HEK293 (cell line): Measurements from ENCODE around the gene APOL3.

Experiments used
- CTCF ChIA-PET: fragments of 350-600 bp; formaldehyde crosslinking; extraction: SDS; loops from one replicate; lab custom pipeline; 2021; ENCODE audit warnings: antibody characterized with exemption; lab: Yijun Ruan, JAX
- POLR2A ChIA-PET: fragments of 300-600 bp; formaldehyde crosslinking; extraction: SDS; loops from one replicate; lab custom pipeline; 2020; ENCODE audit warnings: antibody characterized with exemption, inconsistent platforms; lab: Yijun Ruan, JAX
- H3K27ac ChIP-seq: fragments of 200-500 bp; sonication (Bioruptor generic); 2 replicates; pipeline ENCODE4 v1.5.1; 2014; ENCODE audit warnings: low read depth, low read length, control low read depth, inconsistent platforms; ENCODE audit errors: extremely low read depth
- H3K36me3 ChIP-seq, 2 experiments: fragments of 200-500 bp in 1 of 2; sonication (Bioruptor generic) in 1 of 2; 1 replicate in 1 of 2; 2 replicates in 1 of 2; pipeline ENCODE4 v1.5.1; 2014 to 2017; ENCODE audit warnings: inconsistent platforms in 2 of 2, low read length in 2 of 2; ENCODE audit not compliant: control insufficient read depth in 2 of 2, insufficient read depth in 1 of 2
- H3K4me1 ChIP-seq: fragments of 200-500 bp; sonication (Bioruptor generic); 2 replicates; pipeline ENCODE4 v1.5.1; 2014; ENCODE audit warnings: mild to moderate bottlenecking, low read length, inconsistent platforms; ENCODE audit not compliant: control insufficient read depth, insufficient read depth
- H3K4me3 ChIP-seq: 2 replicates; pipeline ENCODE4 v1.5.1; 2011; ENCODE audit warnings: low read depth, mild to moderate bottlenecking, control low read depth, low read length, moderate library complexity
- H3K9me3 ChIP-seq: fragments of 200-500 bp; sonication (Bioruptor generic); 2 replicates; pipeline ENCODE4 v1.5.1; 2014; ENCODE audit warnings: low read depth, low read length, inconsistent platforms; ENCODE audit not compliant: control insufficient read depth, insufficient read depth
- GLIS1 ChIP-seq: fragments of 450-650 bp; formaldehyde crosslinking; IDR thresholded peaks from 2 replicates; pipeline ENCODE4 v1.5.1; 2016; ENCODE audit warnings: missing biosample characterization, missing genetic modification characterization
- KLF17 ChIP-seq: fragments of 450-650 bp; formaldehyde crosslinking; IDR thresholded peaks from 2 replicates; pipeline ENCODE4 v1.5.1; 2016; ENCODE audit warnings: missing biosample characterization, missing genetic modification characterization
- MEIS1 ChIP-seq: sonication (generic); formaldehyde crosslinking; IDR thresholded peaks from 2 replicates; pipeline ENCODE4 v1.8.1; 2022; ENCODE audit warnings: missing genetic modification reagents, mild to moderate bottlenecking, borderline replicate concordance
- MYNN ChIP-seq: fragments of 450-650 bp; formaldehyde crosslinking; IDR thresholded peaks from 2 replicates; pipeline ENCODE4 v1.5.1; 2016; ENCODE audit warnings: missing biosample characterization, missing genetic modification characterization, borderline replicate concordance
- OSR2 ChIP-seq: fragments of 450-650 bp; formaldehyde crosslinking; IDR thresholded peaks from 2 replicates; pipeline ENCODE4 v1.5.1; 2016; ENCODE audit warnings: missing biosample characterization, missing genetic modification characterization
- ZBTB17 ChIP-seq: fragments of 450-650 bp; formaldehyde crosslinking; IDR thresholded peaks from 2 replicates; pipeline ENCODE4 v1.5.1; 2016; ENCODE audit warnings: missing biosample characterization, missing genetic modification characterization
- ZBTB48 ChIP-seq: fragments of 450-650 bp; formaldehyde crosslinking; IDR thresholded peaks from 2 replicates; pipeline ENCODE4 v1.5.1; 2016; ENCODE audit warnings: missing biosample characterization, missing genetic modification characterization
- ZBTB49 ChIP-seq: fragments of 450-650 bp; formaldehyde crosslinking; IDR thresholded peaks from 2 replicates; pipeline ENCODE4 v1.5.1; 2016; ENCODE audit warnings: missing biosample characterization, missing genetic modification characterization, low read depth
- ZBTB8A ChIP-seq: fragments of 450-650 bp; formaldehyde crosslinking; IDR thresholded peaks from 2 replicates; pipeline ENCODE4 v1.5.1; 2016; ENCODE audit warnings: missing biosample characterization, missing genetic modification characterization
- ZFHX2 ChIP-seq: fragments of 450-650 bp; formaldehyde crosslinking; conservative IDR thresholded peaks from 2 replicates; pipeline ENCODE4 v1.5.1; 2016; ENCODE audit warnings: missing biosample characterization, missing genetic modification characterization
- ZFP3 ChIP-seq: fragments of 450-650 bp; formaldehyde crosslinking; IDR thresholded peaks from 2 replicates; pipeline ENCODE4 v1.5.1; 2016; ENCODE audit warnings: low read depth, missing biosample characterization, missing genetic modification characterization
- ZFP37 ChIP-seq: fragments of 450-650 bp; formaldehyde crosslinking; IDR thresholded peaks from 2 replicates; pipeline ENCODE4 v1.5.1; 2016; ENCODE audit warnings: missing biosample characterization, missing genetic modification characterization
- ZNF157 ChIP-seq: fragments of 450-650 bp; formaldehyde crosslinking; IDR thresholded peaks from 2 replicates; pipeline ENCODE4 v1.5.1; 2016; ENCODE audit warnings: missing biosample characterization, missing genetic modification characterization
- ZNF169 ChIP-seq: fragments of 450-650 bp; formaldehyde crosslinking; IDR thresholded peaks from 2 replicates; pipeline ENCODE4 v1.5.1; 2016; ENCODE audit warnings: missing biosample characterization, missing genetic modification characterization
- ZNF366 ChIP-seq: fragments of 450-650 bp; formaldehyde crosslinking; conservative IDR thresholded peaks from 2 replicates; pipeline ENCODE4 v1.5.1; 2016; ENCODE audit warnings: missing biosample characterization, missing genetic modification characterization
- ZNF433 ChIP-seq: fragments of 450-650 bp; formaldehyde crosslinking; IDR thresholded peaks from 2 replicates; pipeline ENCODE4 v1.5.1; 2016; ENCODE audit warnings: missing biosample characterization, missing genetic modification characterization, low read depth
- ZNF488 ChIP-seq: fragments of 450-650 bp; formaldehyde crosslinking; IDR thresholded peaks from 2 replicates; pipeline ENCODE4 v1.5.1; 2016; ENCODE audit warnings: missing biosample characterization, missing genetic modification characterization
- ZNF830 ChIP-seq: fragments of 450-650 bp; IDR thresholded peaks from 2 replicates; pipeline ENCODE4 v1.5.0; 2018; ENCODE audit warnings: missing biosample characterization, missing genetic modification characterization, low read depth, mild to moderate bottlenecking, moderate library complexity
- ZSCAN16 ChIP-seq: fragments of 450-650 bp; formaldehyde crosslinking; IDR thresholded peaks from 2 replicates; pipeline ENCODE4 v1.5.1; 2016; ENCODE audit warnings: missing biosample characterization, missing genetic modification characterization
- TF ChIP-seq, protein P1 (sequence below): fragments of 450-650 bp; formaldehyde crosslinking; IDR thresholded peaks from 2 replicates; pipeline ENCODE4 v1.5.1; 2016; ENCODE audit warnings: missing biosample characterization, missing genetic modification characterization, borderline replicate concordance
- TF ChIP-seq, protein P2 (sequence below): fragments of 450-650 bp; formaldehyde crosslinking; IDR thresholded peaks from 2 replicates; pipeline ENCODE4 v1.5.1; 2016; ENCODE audit warnings: missing biosample characterization, missing genetic modification characterization
- TF ChIP-seq, protein P3 (sequence below): fragments of 450-650 bp; IDR thresholded peaks from 2 replicates; pipeline ENCODE4 v1.5.1; 2018; ENCODE audit warnings: missing biosample characterization, missing genetic modification characterization

APOL3 gene

DNA sequence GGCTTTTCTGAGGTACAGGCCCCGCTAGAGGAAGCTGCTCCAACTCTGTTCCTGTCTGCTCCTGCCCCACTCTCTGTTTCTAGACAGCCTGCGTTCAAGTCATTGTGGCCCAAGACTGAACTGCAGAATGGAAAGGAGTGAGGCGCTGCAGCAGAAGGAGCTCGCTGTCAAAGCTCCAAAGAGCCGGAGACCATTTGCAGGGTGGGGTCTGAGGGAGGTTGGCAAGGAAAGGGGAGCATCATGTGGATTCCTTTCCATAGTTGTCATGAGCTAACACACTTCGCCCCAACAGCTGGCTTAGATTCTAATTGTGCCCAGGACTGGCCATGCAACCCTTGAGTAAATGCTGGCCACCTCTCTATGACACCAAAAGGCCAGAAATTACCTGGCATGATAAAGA lies 22.3 kb upstream of the APOL3 start:
- Histone ChIP-seq H3K36me3 (no peaks in the 10 kb centered on the region), H3K9me3 (no peaks in the 10 kb centered on the region), H3K4me3 (no peak overlapping the region), H3K27ac (no peak overlapping the region), H3K4me1 (no peaks in the 10 kb centered on the region)
- ChIA-PET CTCF (interaction anchor here (0.6 to 8.0 kb wide), 7 partner anchors 9 to 132 kb away, joined by 3 to 63 read pairs (median 4); no protein-coding TSS in a partner anchor), POLR2A (no interaction called here)
- no peak for TF ChIP-seq GLIS1
- TF ChIP-seq, protein P1, sequence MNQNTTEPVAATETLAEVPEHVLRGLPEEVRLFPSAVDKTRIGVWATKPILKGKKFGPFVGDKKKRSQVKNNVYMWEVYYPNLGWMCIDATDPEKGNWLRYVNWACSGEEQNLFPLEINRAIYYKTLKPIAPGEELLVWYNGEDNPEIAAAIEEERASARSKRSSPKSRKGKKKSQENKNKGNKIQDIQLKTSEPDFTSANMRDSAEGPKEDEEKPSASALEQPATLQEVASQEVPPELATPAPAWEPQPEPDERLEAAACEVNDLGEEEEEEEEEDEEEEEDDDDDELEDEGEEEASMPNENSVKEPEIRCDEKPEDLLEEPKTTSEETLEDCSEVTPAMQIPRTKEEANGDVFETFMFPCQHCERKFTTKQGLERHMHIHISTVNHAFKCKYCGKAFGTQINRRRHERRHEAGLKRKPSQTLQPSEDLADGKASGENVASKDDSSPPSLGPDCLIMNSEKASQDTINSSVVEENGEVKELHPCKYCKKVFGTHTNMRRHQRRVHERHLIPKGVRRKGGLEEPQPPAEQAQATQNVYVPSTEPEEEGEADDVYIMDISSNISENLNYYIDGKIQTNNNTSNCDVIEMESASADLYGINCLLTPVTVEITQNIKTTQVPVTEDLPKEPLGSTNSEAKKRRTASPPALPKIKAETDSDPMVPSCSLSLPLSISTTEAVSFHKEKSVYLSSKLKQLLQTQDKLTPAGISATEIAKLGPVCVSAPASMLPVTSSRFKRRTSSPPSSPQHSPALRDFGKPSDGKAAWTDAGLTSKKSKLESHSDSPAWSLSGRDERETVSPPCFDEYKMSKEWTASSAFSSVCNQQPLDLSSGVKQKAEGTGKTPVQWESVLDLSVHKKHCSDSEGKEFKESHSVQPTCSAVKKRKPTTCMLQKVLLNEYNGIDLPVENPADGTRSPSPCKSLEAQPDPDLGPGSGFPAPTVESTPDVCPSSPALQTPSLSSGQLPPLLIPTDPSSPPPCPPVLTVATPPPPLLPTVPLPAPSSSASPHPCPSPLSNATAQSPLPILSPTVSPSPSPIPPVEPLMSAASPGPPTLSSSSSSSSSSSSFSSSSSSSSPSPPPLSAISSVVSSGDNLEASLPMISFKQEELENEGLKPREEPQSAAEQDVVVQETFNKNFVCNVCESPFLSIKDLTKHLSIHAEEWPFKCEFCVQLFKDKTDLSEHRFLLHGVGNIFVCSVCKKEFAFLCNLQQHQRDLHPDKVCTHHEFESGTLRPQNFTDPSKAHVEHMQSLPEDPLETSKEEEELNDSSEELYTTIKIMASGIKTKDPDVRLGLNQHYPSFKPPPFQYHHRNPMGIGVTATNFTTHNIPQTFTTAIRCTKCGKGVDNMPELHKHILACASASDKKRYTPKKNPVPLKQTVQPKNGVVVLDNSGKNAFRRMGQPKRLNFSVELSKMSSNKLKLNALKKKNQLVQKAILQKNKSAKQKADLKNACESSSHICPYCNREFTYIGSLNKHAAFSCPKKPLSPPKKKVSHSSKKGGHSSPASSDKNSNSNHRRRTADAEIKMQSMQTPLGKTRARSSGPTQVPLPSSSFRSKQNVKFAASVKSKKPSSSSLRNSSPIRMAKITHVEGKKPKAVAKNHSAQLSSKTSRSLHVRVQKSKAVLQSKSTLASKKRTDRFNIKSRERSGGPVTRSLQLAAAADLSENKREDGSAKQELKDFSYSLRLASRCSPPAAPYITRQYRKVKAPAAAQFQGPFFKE = no peak
- no peak for TF ChIP-seq ZBTB17 (tag by site-specific recombination)
- TF ChIP-seq ZNF488 (tag by site-specific recombination) = no peak
- TF ChIP-seq ZSCAN16 (tag by site-specific recombination) = no peak
- no peak for TF ChIP-seq ZBTB48 (tag by site-specific recombination)
- TF ChIP-seq ZFP37 = no peak
- no peak for TF ChIP-seq ZNF830 (tag by site-specific recombination)
- TF ChIP-seq MEIS1 (CRISPR knock-in tag) = no peak
- no peak for TF ChIP-seq ZFP3 (tag by site-specific recombination)
- no peak for TF ChIP-seq ZNF169 (tag by site-specific recombination)
- no peak for TF ChIP-seq ZBTB49
- TF ChIP-seq ZFHX2 (tag by site-specific recombination) = no peak

DNA sequence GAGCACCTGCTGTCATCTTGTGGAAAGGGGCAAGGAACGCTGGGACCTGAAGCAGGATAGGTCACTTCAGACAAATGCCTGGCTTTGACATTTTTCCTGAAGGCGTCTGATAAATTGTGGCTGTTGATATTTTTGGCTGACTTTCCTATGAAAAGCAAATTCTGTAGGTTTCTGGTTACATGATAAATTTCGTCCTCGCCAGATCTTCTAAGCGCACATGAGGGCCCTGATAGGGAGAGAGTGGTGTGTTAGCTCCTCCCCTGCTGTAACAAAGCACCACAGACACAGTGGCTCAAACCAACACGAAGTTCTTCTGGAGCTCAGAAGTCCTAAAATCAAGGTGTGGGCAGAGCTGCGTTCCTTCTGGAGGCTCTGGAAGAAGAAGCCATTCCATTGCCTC lies 21.5 kb upstream of the APOL3 start:
- H3K27ac ChIP-seq = no peak overlapping the region
- POLR2A ChIA-PET = interaction anchor here (0.6 kb wide), 1 partner anchor 39 kb away, joined by 3 read pairs; no protein-coding TSS in a partner anchor
- TF ChIP-seq, protein P2, sequence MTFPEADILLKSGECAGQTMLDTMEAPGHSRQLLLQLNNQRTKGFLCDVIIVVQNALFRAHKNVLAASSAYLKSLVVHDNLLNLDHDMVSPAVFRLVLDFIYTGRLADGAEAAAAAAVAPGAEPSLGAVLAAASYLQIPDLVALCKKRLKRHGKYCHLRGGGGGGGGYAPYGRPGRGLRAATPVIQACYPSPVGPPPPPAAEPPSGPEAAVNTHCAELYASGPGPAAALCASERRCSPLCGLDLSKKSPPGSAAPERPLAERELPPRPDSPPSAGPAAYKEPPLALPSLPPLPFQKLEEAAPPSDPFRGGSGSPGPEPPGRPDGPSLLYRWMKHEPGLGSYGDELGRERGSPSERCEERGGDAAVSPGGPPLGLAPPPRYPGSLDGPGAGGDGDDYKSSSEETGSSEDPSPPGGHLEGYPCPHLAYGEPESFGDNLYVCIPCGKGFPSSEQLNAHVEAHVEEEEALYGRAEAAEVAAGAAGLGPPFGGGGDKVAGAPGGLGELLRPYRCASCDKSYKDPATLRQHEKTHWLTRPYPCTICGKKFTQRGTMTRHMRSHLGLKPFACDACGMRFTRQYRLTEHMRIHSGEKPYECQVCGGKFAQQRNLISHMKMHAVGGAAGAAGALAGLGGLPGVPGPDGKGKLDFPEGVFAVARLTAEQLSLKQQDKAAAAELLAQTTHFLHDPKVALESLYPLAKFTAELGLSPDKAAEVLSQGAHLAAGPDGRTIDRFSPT (tag by site-specific recombination) = no peak
- no peak for TF ChIP-seq ZNF366 (tag by site-specific recombination)
- no peak for TF ChIP-seq MYNN
- TF ChIP-seq GLIS1 = no peak
- no peak for TF ChIP-seq ZNF157 (tag by site-specific recombination)
- TF ChIP-seq, protein P3, sequence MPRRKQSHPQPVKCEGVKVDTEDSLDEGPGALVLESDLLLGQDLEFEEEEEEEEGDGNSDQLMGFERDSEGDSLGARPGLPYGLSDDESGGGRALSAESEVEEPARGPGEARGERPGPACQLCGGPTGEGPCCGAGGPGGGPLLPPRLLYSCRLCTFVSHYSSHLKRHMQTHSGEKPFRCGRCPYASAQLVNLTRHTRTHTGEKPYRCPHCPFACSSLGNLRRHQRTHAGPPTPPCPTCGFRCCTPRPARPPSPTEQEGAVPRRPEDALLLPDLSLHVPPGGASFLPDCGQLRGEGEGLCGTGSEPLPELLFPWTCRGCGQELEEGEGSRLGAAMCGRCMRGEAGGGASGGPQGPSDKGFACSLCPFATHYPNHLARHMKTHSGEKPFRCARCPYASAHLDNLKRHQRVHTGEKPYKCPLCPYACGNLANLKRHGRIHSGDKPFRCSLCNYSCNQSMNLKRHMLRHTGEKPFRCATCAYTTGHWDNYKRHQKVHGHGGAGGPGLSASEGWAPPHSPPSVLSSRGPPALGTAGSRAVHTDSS (tag by site-specific recombination) = no peak
- no peak for TF ChIP-seq KLF17 (tag by site-specific recombination)
- no peak for TF ChIP-seq OSR2
- no peak for TF ChIP-seq ZBTB8A (tag by site-specific recombination)
- no peak for TF ChIP-seq ZNF433

More for the DNA sequence above, 21.5 kb upstream of the APOL3 start:
- Histone ChIP-seq H3K9me3 (no peaks in the 10 kb centered on the region), H3K4me1 (no peaks in the 10 kb centered on the region), H3K4me3 (no peak overlapping the region), H3K36me3 (no peaks in the 10 kb centered on the region)
- CTCF ChIA-PET = interaction anchor here (0.8 to 8.0 kb wide), 17 partner anchors 10 to 831 kb away, joined by 3 to 63 read pairs (median 5); partner anchors contain the start of gene APOL3
